Stimulated activated effector memory CD8-positive, alpha-beta T cell treated with anti-CD3 and anti-CD28 coated beads, Interleukin-12 subunit alpha, Interleukin-12 subunit beta, amount 100 ng/mL, for 72 hours (primary cell): ENCODE results near the gene LCNL1.

ENCODE experiments used
- ATAC-seq: fragments of 150-1000 bp; cut with Tn5 transposase; 2 replicates; pipeline ENCODE4 v1.10.0; 2021
- DNase-seq, 2 donors: peaks; one replicate each; pipeline ENCODE4 v3.0.0; 2021 to 2022; ENCODE audit warnings: low spot score in 2 of 2
- H3K27ac Mint-ChIP-seq: one replicate; pipeline ENCODE4 v1.8.0; 2022; ENCODE audit warnings: mild to moderate bottlenecking, mixed read lengths
- H3K36me3 Mint-ChIP-seq: one replicate; pipeline ENCODE4 v1.8.0; 2022; ENCODE audit warnings: mild to moderate bottlenecking, mixed read lengths
- H3K4me1 Mint-ChIP-seq: one replicate; pipeline ENCODE4 v1.8.0; 2022; ENCODE audit warnings: mixed read lengths
- H3K4me3 Mint-ChIP-seq: one replicate; pipeline ENCODE4 v1.8.0; 2022; ENCODE audit warnings: mild to moderate bottlenecking, mixed read lengths
- H3K9me3 Mint-ChIP-seq: one replicate; pipeline ENCODE4 v1.8.0; 2022; ENCODE audit warnings: mixed read lengths

The LCNL1 gene

DNA sequence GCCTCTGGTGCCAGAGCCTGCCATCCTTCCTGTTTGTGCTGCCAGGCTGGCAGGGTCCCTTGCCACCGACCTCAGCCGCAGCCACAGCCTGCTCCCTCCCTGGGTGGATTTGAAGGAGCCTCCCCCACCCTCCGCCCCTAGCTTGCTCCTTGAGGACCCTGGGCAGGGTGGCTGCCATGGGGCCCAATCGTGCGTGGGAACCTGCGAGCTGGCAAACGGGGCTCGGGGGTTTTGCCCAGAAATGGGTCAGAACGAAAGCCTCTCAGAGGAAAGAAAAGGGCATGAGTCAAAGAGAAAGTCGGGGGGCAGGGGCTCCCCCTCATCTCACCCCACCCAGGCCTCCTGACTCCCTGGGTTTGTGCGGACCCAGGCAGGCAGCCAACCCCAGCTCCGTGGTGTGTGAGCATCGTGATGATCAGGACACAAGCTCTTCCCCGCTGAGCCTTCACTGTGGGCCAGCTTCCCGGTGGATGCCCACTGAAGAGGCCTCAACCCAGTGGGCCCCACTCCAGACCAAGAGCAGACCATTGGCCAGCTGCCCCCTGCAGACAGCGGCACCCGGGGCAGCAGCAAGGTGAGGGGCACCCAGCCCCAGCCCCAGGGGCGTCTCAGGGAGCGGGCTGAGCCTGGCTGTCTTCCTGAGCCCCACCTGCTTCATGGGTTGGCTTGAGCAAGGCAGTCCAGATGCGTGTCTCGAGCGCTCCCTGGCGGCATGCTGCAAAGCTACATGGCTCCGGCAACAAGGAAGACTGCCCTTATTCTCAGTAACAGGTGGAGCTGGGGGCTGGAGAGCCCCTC is 52.1 kb downstream of the LCNL1 start:
- ATAC-seq (peak; percentile 79), DNase-seq (peak; percentile 90 to 93)
- H3K9me3 Mint-ChIP-seq, result no peaks in the 10 kb centered on the region
- H3K4me3 Mint-ChIP-seq, result peak overlapping the region; percentile 82
- H3K27ac Mint-ChIP-seq, result peak overlapping the region; percentile 84
- peaks cover 28% of the 10 kb centered on the region for H3K36me3 Mint-ChIP-seq
- H3K4me1 Mint-ChIP-seq, result peaks cover 44% of the 10 kb centered on the region
